K562 (cell line): ENCODE data around the gene ITPR1. TPM values are rescaled to one million over a fixed set of nuclear protein-coding genes. Genes with fewer than 3 reads are reported as not detected.

ENCODE experiments used
- BCL6 ChIP-seq: fragments of 250-450 bp; sonication (Bioruptor Pico); IDR thresholded peaks from 2 replicates; pipeline ENCODE4 v1.4.0; 2020
- DACH1 ChIP-seq: fragments of 450-650 bp; IDR thresholded peaks from 2 replicates; pipeline ENCODE4 v1.6.1; 2018; ENCODE audit not compliant: partially characterized antibody
- FOSL1 ChIP-seq: fragments of 200-800 bp; sonication (Bioruptor generic); conservative IDR thresholded peaks from 2 replicates; pipeline ENCODE4 v1.6.1; 2016; ENCODE audit warnings: missing genetic modification characterization, missing compliant biosample characterization
- GABPA ChIP-seq: fragments of 200-800 bp; sonication (Bioruptor generic); conservative IDR thresholded peaks from 2 replicates; pipeline ENCODE4 v1.6.1; 2016; ENCODE audit warnings: low read depth, missing genetic modification characterization, missing compliant biosample characterization
- GABPB2 ChIP-seq: fragments of 250-450 bp; sonication (Bioruptor Pico); conservative IDR thresholded peaks from 2 replicates; pipeline ENCODE4 v1.5.1; 2021; ENCODE audit warnings: mild to moderate bottlenecking
- GTF2E2 ChIP-seq: fragments of 200-800 bp; sonication (Bioruptor generic); IDR thresholded peaks from 2 replicates; pipeline ENCODE4 v1.6.1; 2016; ENCODE audit warnings: missing genetic modification characterization, missing compliant biosample characterization
- GTF2F1 ChIP-seq: IDR thresholded peaks from 2 replicates; pipeline ENCODE4 v1.6.1; 2011; ENCODE audit warnings: low read depth, low read length, improper control_type of control experiment
- HDAC3 ChIP-seq: fragments of 450-650 bp; IDR thresholded peaks from 2 replicates; pipeline ENCODE4 v1.6.1; 2018; ENCODE audit warnings: borderline replicate concordance, mild to moderate bottlenecking, moderate library complexity; ENCODE audit not compliant: partially characterized antibody
- IFI16 ChIP-seq: fragments of 250-450 bp; sonication (Bioruptor Pico); IDR thresholded peaks from 2 replicates; pipeline ENCODE4 v2.1.2; 2022; ENCODE audit warnings: mild to moderate bottlenecking, inconsistent platforms
- OTX1 ChIP-seq: fragments of 450-650 bp; formaldehyde crosslinking; IDR thresholded peaks from 2 replicates; pipeline ENCODE4 v1.4.0; 2022; ENCODE audit warnings: mild to moderate bottlenecking
- PHTF2 ChIP-seq: fragments of 250-450 bp; sonication (Bioruptor Pico); IDR thresholded peaks from 2 replicates; pipeline ENCODE4 v1.5.0; 2021; ENCODE audit warnings: mild to moderate bottlenecking
- RBM25 ChIP-seq: fragments of 200-400 bp; formaldehyde crosslinking; IDR thresholded peaks from 2 replicates; pipeline ENCODE4 v1.6.1; 2018; ENCODE audit warnings: low read length, low read depth, moderate library complexity; ENCODE audit not compliant: severe bottlenecking
- RFX7 ChIP-seq: fragments of 250-450 bp; sonication (Bioruptor Pico); IDR thresholded peaks from 2 replicates; pipeline ENCODE4 v1.5.1; 2021; ENCODE audit warnings: mild to moderate bottlenecking
- SAFB2 ChIP-seq: fragments of 200-400 bp; formaldehyde crosslinking; IDR thresholded peaks from 2 replicates; pipeline ENCODE4 v1.6.1; 2018; ENCODE audit warnings: borderline replicate concordance, low read length, low read depth, moderate library complexity; ENCODE audit not compliant: severe bottlenecking
- SIRT6 ChIP-seq: IDR thresholded peaks from one replicate; pipeline ENCODE4 v1.6.1; 2012; ENCODE audit warnings: low read depth, mild to moderate bottlenecking, control low read depth, inconsistent platforms, low read length, moderate library complexity
- SMARCE1 ChIP-seq: fragments of 450-650 bp; IDR thresholded peaks from 2 replicates; pipeline ENCODE4 v1.7.1; 2016; ENCODE audit warnings: mild to moderate bottlenecking
- SNRNP70 ChIP-seq: fragments of 200-400 bp; formaldehyde crosslinking; optimal IDR thresholded peaks from 2 replicates; pipeline ENCODE3; 2017; ENCODE audit warnings: low read depth, low read length
- XRCC5 ChIP-seq: fragments of 200-400 bp; formaldehyde crosslinking; IDR thresholded peaks from 2 replicates; pipeline ENCODE4 v1.6.1; 2017; ENCODE audit warnings: low read depth, mild to moderate bottlenecking, low read length
- ZBTB7A ChIP-seq: IDR thresholded peaks from 2 replicates; pipeline ENCODE4 v1.6.1; 2011; ENCODE audit warnings: low read depth, mild to moderate bottlenecking, low read length, moderate library complexity, borderline replicate concordance; ENCODE audit not compliant: control insufficient read depth
- ZBTB8A ChIP-seq: fragments of 450-650 bp; IDR thresholded peaks from 2 replicates; pipeline ENCODE4 v1.6.1; 2018; ENCODE audit warnings: mild to moderate bottlenecking, moderate library complexity; ENCODE audit not compliant: partially characterized antibody
- ZNF174 ChIP-seq: fragments of 250-450 bp; sonication (Bioruptor Pico); IDR thresholded peaks from 2 replicates; pipeline ENCODE4 v1.4.0; 2020; ENCODE audit warnings: mild to moderate bottlenecking
- ZNF584 ChIP-seq: fragments of 200-800 bp; sonication (Bioruptor generic); IDR thresholded peaks from 2 replicates; pipeline ENCODE4 v1.6.1; 2016; ENCODE audit warnings: low read depth, mild to moderate bottlenecking, missing genetic modification characterization, missing compliant biosample characterization
- ZNF780A ChIP-seq: fragments of 250-450 bp; sonication (Bioruptor Pico); IDR thresholded peaks from 2 replicates; pipeline ENCODE4 v1.5.0; 2021; ENCODE audit warnings: mild to moderate bottlenecking
- polyA plus RNA-seq, 8 experiments: library from polyadenylated mRNA; depleted of rRNA in 4 of 8; stranded (reverse) in 5 of 8; unstranded in 3 of 8; fragments of >200 nt; fragmentation: Nextera tagmentation in 2 of 8; fragmentation: Illumina TruSeq in 1 of 8; extraction: Ambion mirVana in 2 of 8; extraction: Trizol in 1 of 8; gene quantifications; 2 replicates each; pipeline versions ENCODE4 v1.2.1 to v1.2.3, GENCODE V29; 2011 to 2014; ENCODE audit warnings: inconsistent platforms in 1 of 8, missing spikeins in 1 of 8
- total RNA-seq, 7 experiments: library from RNA; depleted of rRNA in 6 of 7; stranded (reverse); fragments of >200 nt in 6 of 7; fragmentation: Illumina TruSeq in 2 of 7; extraction: Trizol in 2 of 7; gene quantifications; 2 replicates each; pipeline versions ENCODE4 v1.2.1 to v1.2.3, GENCODE V29; 2011 to 2021; ENCODE audit warnings: low replicate concordance in 1 of 7
- TF ChIP-seq, protein P1 (sequence below): fragments of 250-450 bp; sonication (Bioruptor Pico); IDR thresholded peaks from 2 replicates; pipeline ENCODE4 v1.5.0; 2020; ENCODE audit warnings: mild to moderate bottlenecking, borderline replicate concordance
- TF ChIP-seq, protein P2 (sequence below): sonication (generic); formaldehyde crosslinking; IDR thresholded peaks from 2 replicates; pipeline ENCODE4 v1.8.0; 2022; ENCODE audit warnings: mild to moderate bottlenecking, missing genetic modification reagents
- TF ChIP-seq, protein P3 (sequence below): sonication (generic); formaldehyde crosslinking; IDR thresholded peaks from 2 replicates; pipeline ENCODE4 v1.8.1; 2023; ENCODE audit warnings: mild to moderate bottlenecking, missing genetic modification reagents, moderate library complexity

ITPR1 gene
- total and polyA plus RNA-seq, 9 of the 15 experiments (the other 6 are each of a cell fraction or from before 2014, with no cell fraction given) = 22.4 to 40.0 (median 27.4) TPM

DNA sequence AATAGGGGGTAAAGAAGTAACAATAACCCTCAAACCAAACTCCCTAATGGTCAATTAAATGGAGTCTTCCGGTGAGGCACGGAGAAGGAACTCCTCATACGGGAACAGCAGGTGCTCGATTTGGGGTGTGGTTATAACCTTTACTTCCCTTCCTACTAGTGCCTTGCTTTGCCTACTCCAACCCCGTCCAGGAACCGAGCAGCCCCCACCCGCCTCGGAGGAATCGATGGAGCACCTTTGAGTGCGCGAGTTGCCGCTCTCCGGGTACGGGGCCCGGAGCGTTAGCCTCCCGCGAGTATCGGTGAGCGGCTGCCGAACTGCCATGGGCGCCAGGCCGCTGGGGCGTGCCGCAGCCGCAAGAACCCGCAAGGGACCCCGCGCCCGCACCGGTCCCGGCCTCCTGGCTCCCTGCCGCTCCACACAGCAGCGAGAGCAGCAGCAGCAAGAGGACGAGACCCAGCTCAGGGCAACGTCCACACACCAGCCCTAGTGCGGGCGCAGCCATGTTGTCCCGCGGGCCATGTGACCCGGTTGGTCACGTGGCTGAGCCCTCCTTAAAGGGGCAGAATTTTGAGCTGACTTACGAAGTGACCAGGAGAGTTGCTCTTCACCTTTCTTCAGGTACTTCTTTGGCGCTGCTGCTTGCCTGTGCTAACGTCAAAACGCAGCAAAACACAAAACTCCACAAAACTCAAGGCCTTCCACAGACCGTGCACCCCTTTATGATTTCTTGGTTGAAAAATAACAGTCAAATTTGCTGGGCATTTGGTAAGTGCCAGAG lies 26.2 kb upstream of the ITPR1 start, which contains the start of gene SUMF1 (continued):
- TF ChIP-seq GABPB2 (no peak), BCL6 (CRISPR knock-in tag) (no peak), RFX7 (CRISPR knock-in tag) (no peak), DACH1 (no peak), SIRT6 (no peak), HDAC3 (no peak), XRCC5 (no peak), PHTF2 (no peak), GTF2F1 (0 out of 2 replicates have a peak, but pooled peaks have one; percentile 9), OTX1 (CRISPR knock-in tag) (0 out of 2 replicates have a peak, but pooled peaks have one; percentile 13), SAFB2 (no peak), ZNF584 (CRISPR knock-in tag) (no peak), SMARCE1 (no peak), ZNF174 (no peak), FOSL1 (0 out of 2 replicates have a peak, but pooled peaks have one; percentile 14), ZBTB8A (no peak), ZBTB7A (no peak), GABPA (tag) (peak; percentile 23; the same call in 1 of the 2 replicates), IFI16 (CRISPR knock-in tag) (no peak), SNRNP70 (no peak), RBM25 (no peak), ZNF780A (CRISPR knock-in tag) (no peak), GTF2E2 (tag) (peak; percentile 74)
- TF ChIP-seq, protein P1, sequence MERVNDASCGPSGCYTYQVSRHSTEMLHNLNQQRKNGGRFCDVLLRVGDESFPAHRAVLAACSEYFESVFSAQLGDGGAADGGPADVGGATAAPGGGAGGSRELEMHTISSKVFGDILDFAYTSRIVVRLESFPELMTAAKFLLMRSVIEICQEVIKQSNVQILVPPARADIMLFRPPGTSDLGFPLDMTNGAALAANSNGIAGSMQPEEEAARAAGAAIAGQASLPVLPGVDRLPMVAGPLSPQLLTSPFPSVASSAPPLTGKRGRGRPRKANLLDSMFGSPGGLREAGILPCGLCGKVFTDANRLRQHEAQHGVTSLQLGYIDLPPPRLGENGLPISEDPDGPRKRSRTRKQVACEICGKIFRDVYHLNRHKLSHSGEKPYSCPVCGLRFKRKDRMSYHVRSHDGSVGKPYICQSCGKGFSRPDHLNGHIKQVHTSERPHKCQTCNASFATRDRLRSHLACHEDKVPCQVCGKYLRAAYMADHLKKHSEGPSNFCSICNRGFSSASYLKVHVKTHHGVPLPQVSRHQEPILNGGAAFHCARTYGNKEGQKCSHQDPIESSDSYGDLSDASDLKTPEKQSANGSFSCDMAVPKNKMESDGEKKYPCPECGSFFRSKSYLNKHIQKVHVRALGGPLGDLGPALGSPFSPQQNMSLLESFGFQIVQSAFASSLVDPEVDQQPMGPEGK (CRISPR knock-in tag) = no peak
- TF ChIP-seq, protein P2, sequence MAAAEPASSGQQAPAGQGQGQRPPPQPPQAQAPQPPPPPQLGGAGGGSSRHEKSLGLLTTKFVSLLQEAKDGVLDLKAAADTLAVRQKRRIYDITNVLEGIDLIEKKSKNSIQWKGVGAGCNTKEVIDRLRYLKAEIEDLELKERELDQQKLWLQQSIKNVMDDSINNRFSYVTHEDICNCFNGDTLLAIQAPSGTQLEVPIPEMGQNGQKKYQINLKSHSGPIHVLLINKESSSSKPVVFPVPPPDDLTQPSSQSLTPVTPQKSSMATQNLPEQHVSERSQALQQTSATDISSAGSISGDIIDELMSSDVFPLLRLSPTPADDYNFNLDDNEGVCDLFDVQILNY (CRISPR knock-in tag) = peak; percentile 95
- TF ChIP-seq, protein P3, sequence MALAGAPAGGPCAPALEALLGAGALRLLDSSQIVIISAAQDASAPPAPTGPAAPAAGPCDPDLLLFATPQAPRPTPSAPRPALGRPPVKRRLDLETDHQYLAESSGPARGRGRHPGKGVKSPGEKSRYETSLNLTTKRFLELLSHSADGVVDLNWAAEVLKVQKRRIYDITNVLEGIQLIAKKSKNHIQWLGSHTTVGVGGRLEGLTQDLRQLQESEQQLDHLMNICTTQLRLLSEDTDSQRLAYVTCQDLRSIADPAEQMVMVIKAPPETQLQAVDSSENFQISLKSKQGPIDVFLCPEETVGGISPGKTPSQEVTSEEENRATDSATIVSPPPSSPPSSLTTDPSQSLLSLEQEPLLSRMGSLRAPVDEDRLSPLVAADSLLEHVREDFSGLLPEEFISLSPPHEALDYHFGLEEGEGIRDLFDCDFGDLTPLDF (CRISPR knock-in tag) = peak; percentile 77
